BJ (cell line): ENCODE data around the gene PLPPR2. TPM values are rescaled to one million over a fixed set of nuclear protein-coding genes. Genes with fewer than 3 reads are reported as not detected.
"Not testable (repeated sequence)": the region's sequence is repeated elsewhere in the genome, so short reads cannot be mapped to it uniquely, and the experiment has no call there.

ENCODE experiments used
- CTCF ChIA-PET: fragments of 350-600 bp; formaldehyde crosslinking; extraction: SDS; loops from one replicate; lab custom pipeline; 2021; ENCODE audit warnings: antibody characterized with exemption, inconsistent platforms; lab: Yijun Ruan, JAX
- POLR2A ChIA-PET: fragments of 300-600 bp; sonication (Branson Sonifier 250); formaldehyde crosslinking; extraction: SDS; loops from one replicate; lab custom pipeline; 2021; ENCODE audit warnings: antibody characterized with exemption; lab: Charles Lee
- DNase-seq: peaks from one replicate; pipeline ENCODE4 v3.0.0-alpha.2; 2011; ENCODE audit warnings: low read depth
- H3K27me3 ChIP-seq: 2 replicates; pipeline ENCODE4 v1.6.0; 2011; ENCODE audit warnings: low read length; ENCODE audit not compliant: control insufficient read depth, insufficient read depth
- H3K36me3 ChIP-seq: 2 replicates; pipeline ENCODE4 v1.5.1; 2011; ENCODE audit warnings: low read length; ENCODE audit not compliant: control insufficient read depth, insufficient read depth
- H3K4me3 ChIP-seq: 2 replicates; pipeline ENCODE4 v1.5.1; 2011; ENCODE audit warnings: low read depth, mild to moderate bottlenecking, control low read depth, low read length
- polyA plus RNA-seq: library from polyadenylated mRNA; depleted of rRNA; stranded (reverse); fragments of >200 nt; gene quantifications from 2 replicates; pipeline ENCODE4 v1.2.3, GENCODE V29; 2011; rRNA removed
- small RNA-seq: library from RNA; depleted of rRNA; stranded (forward); fragments of <200 nt; gene quantifications from one replicate; pipeline ENCODE3, GENCODE V24; 2012; ENCODE audit warnings: low replicate concordance, low read depth; ENCODE audit not compliant: insufficient read length
- TF ChIP-seq, protein P1 (sequence below): IDR thresholded peaks from 2 replicates; pipeline ENCODE4 v1.5.1; 2011; ENCODE audit warnings: low read depth, mild to moderate bottlenecking, control low read depth, inconsistent platforms, low read length, moderate library complexity; ENCODE audit not compliant: insufficient read depth

The PLPPR2 gene
- polyA plus RNA-seq, 1 experiment: 30.5 TPM

DNA sequence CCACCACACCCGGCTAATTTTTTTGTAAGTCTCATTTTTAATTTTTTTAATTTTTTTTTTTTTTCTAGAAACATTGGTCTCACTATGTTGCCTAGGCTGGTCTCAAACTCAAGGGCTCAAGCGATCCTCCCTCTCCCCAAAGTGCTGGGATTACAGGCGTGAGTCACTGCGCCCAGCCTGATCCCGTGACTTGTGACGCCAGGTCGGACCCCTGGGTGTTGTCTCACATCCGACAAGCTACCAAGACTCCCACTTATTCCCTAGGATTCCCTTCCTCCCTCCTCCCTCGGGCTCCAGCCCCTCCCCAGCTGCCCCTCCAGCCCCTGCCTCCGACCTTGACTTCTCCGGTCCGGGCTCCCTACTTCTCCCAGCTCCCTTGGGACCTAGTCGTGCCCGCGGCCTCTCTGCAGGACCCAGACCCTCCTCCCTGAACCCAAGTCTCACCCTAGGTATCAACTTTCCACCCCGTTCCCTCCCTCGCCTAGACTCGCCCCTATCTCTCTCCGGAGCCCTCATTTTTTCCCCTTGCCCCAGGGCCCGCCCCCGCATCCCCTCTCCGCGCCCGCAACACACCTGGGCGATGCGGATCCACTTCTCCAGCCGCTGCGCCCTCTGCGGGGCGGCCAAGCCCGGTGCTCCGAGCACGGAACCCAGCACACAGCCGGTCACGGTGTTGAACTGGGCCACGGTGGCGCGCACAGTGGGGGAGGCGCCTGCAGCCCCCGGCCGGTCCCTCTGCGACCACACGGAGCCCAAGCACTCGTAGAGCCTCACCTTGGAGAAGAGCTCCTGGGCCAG lies 50.8 kb downstream of the PLPPR2 start:
- TF ChIP-seq, protein P1, sequence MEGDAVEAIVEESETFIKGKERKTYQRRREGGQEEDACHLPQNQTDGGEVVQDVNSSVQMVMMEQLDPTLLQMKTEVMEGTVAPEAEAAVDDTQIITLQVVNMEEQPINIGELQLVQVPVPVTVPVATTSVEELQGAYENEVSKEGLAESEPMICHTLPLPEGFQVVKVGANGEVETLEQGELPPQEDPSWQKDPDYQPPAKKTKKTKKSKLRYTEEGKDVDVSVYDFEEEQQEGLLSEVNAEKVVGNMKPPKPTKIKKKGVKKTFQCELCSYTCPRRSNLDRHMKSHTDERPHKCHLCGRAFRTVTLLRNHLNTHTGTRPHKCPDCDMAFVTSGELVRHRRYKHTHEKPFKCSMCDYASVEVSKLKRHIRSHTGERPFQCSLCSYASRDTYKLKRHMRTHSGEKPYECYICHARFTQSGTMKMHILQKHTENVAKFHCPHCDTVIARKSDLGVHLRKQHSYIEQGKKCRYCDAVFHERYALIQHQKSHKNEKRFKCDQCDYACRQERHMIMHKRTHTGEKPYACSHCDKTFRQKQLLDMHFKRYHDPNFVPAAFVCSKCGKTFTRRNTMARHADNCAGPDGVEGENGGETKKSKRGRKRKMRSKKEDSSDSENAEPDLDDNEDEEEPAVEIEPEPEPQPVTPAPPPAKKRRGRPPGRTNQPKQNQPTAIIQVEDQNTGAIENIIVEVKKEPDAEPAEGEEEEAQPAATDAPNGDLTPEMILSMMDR: peak; percentile 19
- no peak overlapping the region for H3K4me3 ChIP-seq
- POLR2A ChIA-PET: no interaction called here
- no peaks in the 10 kb centered on the region for H3K27me3 ChIP-seq
- no peak for DNase-seq
- H3K36me3 ChIP-seq: no peaks in the 10 kb centered on the region; the same call in 1 of the 2 replicates
- CTCF ChIA-PET: interaction anchor here (0.6 to 2.6 kb wide), 5 partner anchors 10 to 59 kb away, joined by 3 to 15 read pairs (median 3); partner anchors contain the start of gene PRKCSH

DNA sequence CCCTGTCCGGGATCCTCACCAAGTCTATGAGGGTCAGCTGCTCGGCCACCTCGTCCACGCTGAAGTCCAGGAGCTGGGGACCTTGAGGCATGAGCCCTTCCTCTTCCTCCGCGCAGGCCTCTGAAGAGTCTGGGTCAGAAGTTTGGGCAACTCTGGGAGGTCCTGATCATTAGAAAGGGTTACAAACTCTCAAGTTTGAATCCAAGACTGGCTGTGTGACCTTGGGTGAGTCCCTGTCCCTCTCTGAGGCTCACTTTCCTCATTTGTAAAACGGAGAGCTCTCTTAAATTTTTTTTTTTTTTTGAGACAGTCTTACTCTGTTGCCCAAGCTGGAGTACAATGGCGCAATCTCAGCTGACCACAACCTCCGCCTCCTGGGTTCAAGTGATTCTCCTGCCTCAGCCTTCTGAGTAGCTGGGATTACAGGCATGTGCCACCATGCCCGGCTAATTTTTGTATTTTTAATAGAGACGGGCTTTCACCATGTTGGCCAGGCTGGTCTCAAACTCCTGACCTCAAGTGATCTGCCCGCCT lies 51.5 kb downstream of the PLPPR2 start:
- DNase-seq, H3K27me3 ChIP-seq, H3K36me3 ChIP-seq, POLR2A ChIA-PET, H3K4me3 ChIP-seq: not testable (repeated sequence)
- CTCF ChIA-PET: interaction anchor here (0.6 to 2.6 kb wide), 3 partner anchors 26 to 1388 kb away, joined by 3 to 15 read pairs (median 3); partner anchors contain the start of gene PRKCSH

DNA sequence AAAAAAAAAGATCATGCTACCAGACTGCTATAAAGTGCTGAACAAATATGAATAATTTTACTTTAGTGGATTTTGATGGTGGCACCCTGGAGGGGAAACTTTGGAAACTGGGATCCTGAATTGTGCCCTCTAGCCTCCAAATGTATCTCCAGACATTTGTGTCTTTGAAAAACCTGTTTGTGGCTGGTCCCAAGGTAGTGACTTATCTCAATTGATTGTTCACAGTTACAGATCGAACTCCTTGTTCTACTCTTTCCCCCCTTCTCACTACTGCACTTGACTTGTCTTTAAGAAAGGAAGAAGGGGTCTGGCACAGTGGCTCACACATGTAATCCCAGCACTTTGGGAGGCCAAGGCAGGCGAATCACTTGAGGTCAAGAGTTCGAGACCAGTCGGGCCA lies 53.4 kb downstream of the PLPPR2 start:
- POLR2A ChIA-PET: no interaction called here
- CTCF ChIA-PET: interaction anchor here (0.6 kb wide), 1 partner anchor 201 kb away, joined by 3 read pairs; no protein-coding TSS in a partner anchor
- no peaks in the 10 kb centered on the region for H3K27me3 ChIP-seq
- TF ChIP-seq, protein P1: no peak
- no peaks in the 10 kb centered on the region for H3K36me3 ChIP-seq
- DNase-seq: no peak
- no peak overlapping the region for H3K4me3 ChIP-seq

DNA sequence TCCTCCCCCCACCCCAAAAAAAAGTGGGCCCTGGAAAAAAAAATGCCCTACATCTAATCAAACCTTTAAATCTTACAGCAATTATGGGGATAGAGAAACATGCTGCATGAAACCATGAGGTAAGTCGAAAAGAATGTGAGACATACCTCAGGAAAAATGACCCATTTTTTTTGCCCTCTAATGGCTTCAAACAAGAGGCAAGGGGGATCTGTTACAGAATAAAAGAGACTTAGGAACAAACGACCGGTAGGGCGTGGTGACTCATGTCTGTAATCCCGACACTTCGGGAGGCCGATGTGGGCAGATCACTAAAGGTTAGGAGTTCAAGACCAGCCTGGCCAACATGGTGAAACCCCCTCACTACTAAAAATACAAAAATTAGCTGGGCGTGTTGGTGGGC lies 55.5 kb downstream of the PLPPR2 start:
- Histone ChIP-seq H3K27me3 (no peaks in the 10 kb centered on the region), H3K36me3 (no peaks in the 10 kb centered on the region), H3K4me3 (no peak overlapping the region)
- ChIA-PET POLR2A (no interaction called here), CTCF (no interaction called here)
- DNase-seq: no peak
- TF ChIP-seq, protein P1: no peak

DNA sequence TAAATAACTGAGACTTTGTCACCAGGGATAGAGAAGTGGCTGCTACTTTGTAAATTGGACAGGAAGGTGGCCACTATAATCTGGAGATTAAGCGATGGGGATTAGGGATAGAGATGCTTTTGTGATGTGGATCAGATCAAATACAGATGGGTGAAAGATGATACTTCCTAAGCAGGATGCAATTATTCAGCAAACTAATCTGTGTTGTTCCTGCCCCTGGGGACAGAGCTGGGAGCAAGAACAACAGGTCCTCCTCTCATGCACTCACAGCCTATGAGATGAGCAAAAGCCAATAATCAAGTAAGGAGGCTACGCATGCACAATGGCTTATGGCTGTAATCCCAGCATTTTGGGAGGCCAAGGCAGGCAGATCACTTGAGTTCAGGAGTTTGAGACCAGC lies 59.3 kb downstream of the PLPPR2 start:
- no peak for DNase-seq
- Histone ChIP-seq H3K4me3 (no peak overlapping the region), H3K27me3 (no peaks in the 10 kb centered on the region), H3K36me3 (no peaks in the 10 kb centered on the region)
- CTCF ChIA-PET: interaction anchor here (1.0 kb wide), 1 partner anchor 37 kb away, joined by 4 read pairs; no protein-coding TSS in a partner anchor
- TF ChIP-seq, protein P1: no peak
- POLR2A ChIA-PET: no interaction called here

Small RNA genes lying within 50 kb of the gene (small RNA-seq; reads per million reads assigned to genes)
- gene RF00019: not detected

Other genes with a start within 250 kb of the PLPPR2 start
- 17.9 and 18.9 TPM in 2 replicates for gene SPC24, start 199.7 kb upstream of the PLPPR2 start, polyA plus RNA-seq
- 113 and 176 TPM in 2 replicates for gene KANK2, start 157.9 kb upstream of the PLPPR2 start, polyA plus RNA-seq
- gene ANGPTL8, start 115.8 kb upstream of the PLPPR2 start, polyA plus RNA-seq: not detected in 2 replicates
- 9.1 and 15.2 TPM in 2 replicates for gene DOCK6, start 92.9 kb upstream of the PLPPR2 start, polyA plus RNA-seq
- not detected in 2 replicates for gene TSPAN16, start 59.3 kb upstream of the PLPPR2 start, polyA plus RNA-seq
- 9.7 and 12.0 TPM in 2 replicates for gene RAB3D, start 15.8 kb upstream of the PLPPR2 start, polyA plus RNA-seq
- 89.8 and 107 TPM in 2 replicates for gene TMEM205, start 9.2 kb upstream of the PLPPR2 start, polyA plus RNA-seq
- 16.3 and 21.4 TPM in 2 replicates for gene CCDC159, start 8.9 kb upstream of the PLPPR2 start, polyA plus RNA-seq
- gene SWSAP1, start 19.2 kb downstream of the PLPPR2 start, polyA plus RNA-seq: 1.0 TPM in 2 replicates
- gene EPOR, start 28.9 kb downstream of the PLPPR2 start, polyA plus RNA-seq: 3.8 and 5.9 TPM in 2 replicates
- 1.4 and 2.3 TPM in 2 replicates for gene RGL3, start 63.9 kb downstream of the PLPPR2 start, polyA plus RNA-seq
- gene ODAD3, start 79.7 kb downstream of the PLPPR2 start, polyA plus RNA-seq: 0.16 and 0.38 TPM in 2 replicates
- 137 and 348 TPM in 2 replicates for gene PRKCSH, start 80.2 kb downstream of the PLPPR2 start, polyA plus RNA-seq
- gene ELAVL3, start 125.6 kb downstream of the PLPPR2 start, polyA plus RNA-seq: not detected in 2 replicates
- gene ZNF653, start 150.4 kb downstream of the PLPPR2 start, polyA plus RNA-seq: 3.1 and 4.6 TPM in 2 replicates
- 30.9 and 45.2 TPM in 2 replicates for gene ECSIT, start 173.7 kb downstream of the PLPPR2 start, polyA plus RNA-seq
- gene CNN1, start 183.4 kb downstream of the PLPPR2 start, polyA plus RNA-seq: 227 and 267 TPM in 2 replicates
- gene ELOF1, start 203.8 kb downstream of the PLPPR2 start, polyA plus RNA-seq: 70.7 and 83.9 TPM in 2 replicates
- gene ACP5, start 222.2 kb downstream of the PLPPR2 start, polyA plus RNA-seq: 2.0 and 2.6 TPM in 2 replicates
- 5.8 and 9.5 TPM in 2 replicates for gene ZNF627, start 242.1 kb downstream of the PLPPR2 start, polyA plus RNA-seq